HG02884 (cell line): ENCODE measurements around the gene GPD2.
"Not testable (repeated sequence)": the region's sequence is repeated elsewhere in the genome, so short reads cannot be mapped to it uniquely, and the experiment has no call there.

Experiments
- ATAC-seq: cut with Tn5 transposase; IDR thresholded peaks from one replicate; pipeline ENCODE4 v1.9.1; 2021; ENCODE audit warnings: mild to moderate bottlenecking, moderate library complexity; ENCODE audit not compliant: unreplicated experiment

Gene GPD2

DNA sequence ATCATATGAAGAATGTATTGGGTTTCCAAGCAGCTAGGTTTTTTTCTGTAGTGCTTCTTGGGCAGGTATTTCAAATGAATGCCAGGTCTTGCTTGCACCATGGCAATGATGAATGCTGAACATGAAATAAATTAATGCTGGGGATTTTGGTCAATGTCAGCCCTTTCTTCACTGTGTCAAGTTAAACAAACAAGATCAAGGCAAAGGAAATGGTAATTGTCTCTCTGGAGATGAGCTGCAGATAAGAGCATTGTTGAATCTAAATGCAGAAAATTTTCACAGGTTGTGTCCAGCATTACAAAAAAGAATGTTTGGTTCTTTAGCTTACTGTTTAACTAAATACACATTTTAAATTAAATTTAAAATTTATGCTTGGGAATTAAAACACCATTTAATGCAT is 144.3 kb downstream of the GPD2 start:
- ATAC-seq: no peak

GRCh38 chr2:156581280-156581679 is 145.1 kb downstream of the GPD2 start:
- ATAC-seq: no peak

GRCh38 chr2:156585457-156585856 is 149.3 kb downstream of the GPD2 start:
- no peak for ATAC-seq

GRCh38 chr2:156586621-156587020 is 150.4 kb downstream of the GPD2 start:
- ATAC-seq: no peak

GRCh38 chr2:156589381-156590079 is 153.4 kb downstream of the GPD2 start:
- peak; percentile 53 for ATAC-seq

- ATAC-seq: no peak
Observed at GRCh38 chr2:156590085-156590739, 154.0 kb downstream of the GPD2 start.

DNA sequence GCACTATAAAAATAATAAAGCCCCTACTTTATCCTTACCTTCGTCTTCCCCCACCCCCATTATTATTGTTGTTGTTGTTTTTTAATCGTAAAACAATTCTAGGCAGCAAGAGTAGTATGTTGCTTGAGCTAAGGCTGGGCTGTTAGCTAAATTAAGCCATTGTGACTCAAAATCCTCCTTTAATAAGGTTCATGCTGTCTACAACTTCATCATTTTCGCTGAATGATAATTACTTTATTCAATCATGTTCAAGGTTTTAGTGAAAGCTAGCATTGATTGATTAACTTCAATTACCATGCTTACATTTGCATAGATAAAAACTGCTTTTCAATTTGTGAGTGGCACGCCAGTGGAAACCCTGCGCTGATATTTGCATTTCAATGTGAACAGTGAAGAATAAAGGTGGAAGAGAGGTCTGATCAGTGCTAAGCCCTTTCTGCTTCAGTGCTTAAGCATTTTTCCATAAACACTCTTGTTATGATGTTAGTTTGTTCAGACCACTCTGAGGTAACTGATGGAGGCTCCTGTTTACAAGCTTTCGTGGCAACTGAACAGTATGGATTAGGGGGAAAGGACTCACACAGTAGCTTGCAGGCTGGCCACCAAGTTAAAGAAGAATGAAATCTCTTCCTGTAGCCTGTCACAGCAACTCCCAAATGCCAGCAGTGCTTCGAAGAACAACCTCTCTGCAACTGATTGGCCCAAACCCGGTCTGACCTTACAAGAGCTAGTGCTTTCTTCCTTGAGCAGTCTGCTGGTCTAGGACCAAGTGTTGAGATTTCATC is 156.8 kb downstream of the GPD2 start:
- ATAC-seq: no peak

DNA sequence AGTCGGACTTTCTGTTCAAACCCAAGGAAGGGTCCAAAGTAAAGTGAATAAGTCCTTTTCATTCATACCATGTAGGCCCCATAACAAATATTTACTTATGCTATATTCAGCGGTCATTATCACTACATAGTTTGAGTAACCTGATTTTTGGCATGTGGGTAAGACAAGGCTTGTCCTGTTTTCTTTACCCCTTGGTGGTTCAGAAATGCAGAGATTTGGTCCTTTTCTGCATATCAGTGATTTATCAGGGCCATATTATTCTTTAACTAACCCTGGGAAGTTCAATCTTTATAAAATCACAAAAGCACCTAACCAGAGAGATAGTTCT is 157.4 kb downstream of the GPD2 start:
- ATAC-seq: no peak

DNA sequence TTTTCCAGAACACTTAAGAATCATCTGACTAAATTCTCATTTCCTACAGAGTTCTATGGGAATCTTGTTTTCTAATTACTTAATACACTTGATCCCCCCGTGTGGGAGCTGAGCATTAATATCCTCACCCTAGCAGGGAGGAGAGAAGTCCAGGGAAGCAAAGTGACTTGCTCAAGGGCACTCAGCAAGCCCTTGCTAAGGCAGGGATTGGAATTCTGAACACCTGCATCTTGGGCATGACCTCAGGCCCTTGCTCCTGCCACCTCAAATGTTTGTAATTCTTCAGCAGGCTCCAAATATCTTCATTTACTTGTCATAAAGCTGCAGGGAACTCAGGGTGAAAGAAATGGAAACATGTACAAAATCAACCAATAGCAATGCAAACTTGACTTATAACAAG is 162.4 kb downstream of the GPD2 start:
- ATAC-seq: no peak

GRCh38 chr2:156600196-156600595 is 164.0 kb downstream of the GPD2 start:
- ATAC-seq: no peak

DNA sequence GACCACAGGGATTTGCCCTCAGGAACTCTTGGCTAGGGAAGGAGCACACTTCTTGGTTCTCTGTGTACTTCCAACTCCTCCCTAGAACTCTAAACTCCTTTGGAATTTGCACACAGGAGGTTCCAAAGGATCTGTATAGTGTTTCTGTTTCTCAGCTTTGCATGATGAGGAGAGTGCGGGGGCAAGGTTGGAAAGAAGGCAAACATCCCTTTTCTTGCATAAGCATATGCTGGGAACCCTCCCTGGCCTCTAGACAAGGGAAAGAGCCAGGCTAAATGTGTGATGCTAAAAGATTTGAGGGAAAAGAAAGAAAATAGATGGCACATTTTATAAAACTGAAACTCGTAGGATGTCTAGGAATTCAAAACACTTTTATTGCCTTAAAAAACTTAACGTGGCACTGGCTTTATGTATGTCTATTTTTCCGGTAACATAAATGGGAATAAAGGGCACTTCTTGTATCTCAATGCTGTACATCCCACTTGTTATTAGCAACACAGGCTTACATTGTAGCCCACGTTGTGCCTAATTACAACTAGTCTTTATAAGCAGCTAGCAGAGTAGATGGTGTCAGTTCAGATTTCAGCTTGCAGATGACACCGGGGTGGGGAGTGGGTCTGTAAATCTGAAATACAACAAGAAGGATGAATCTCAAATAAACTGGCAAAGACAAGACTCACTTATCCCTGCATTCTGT is 165.8 kb downstream of the GPD2 start:
- ATAC-seq: no peak

- ATAC-seq: no peak
Observed at GRCh38 chr2:156602552-156602933, 166.4 kb downstream of the GPD2 start.

GRCh38 chr2:156615836-156616322 is 179.7 kb downstream of the GPD2 start:
- no peak for ATAC-seq

- ATAC-seq: not testable (repeated sequence)
Observed at GRCh38 chr2:156618071-156618470, 181.9 kb downstream of the GPD2 start.

GRCh38 chr2:156619021-156619539 is 182.9 kb downstream of the GPD2 start:
- no peak for ATAC-seq

- ATAC-seq: no peak
Observed at GRCh38 chr2:156622491-156622890, 186.3 kb downstream of the GPD2 start.

DNA sequence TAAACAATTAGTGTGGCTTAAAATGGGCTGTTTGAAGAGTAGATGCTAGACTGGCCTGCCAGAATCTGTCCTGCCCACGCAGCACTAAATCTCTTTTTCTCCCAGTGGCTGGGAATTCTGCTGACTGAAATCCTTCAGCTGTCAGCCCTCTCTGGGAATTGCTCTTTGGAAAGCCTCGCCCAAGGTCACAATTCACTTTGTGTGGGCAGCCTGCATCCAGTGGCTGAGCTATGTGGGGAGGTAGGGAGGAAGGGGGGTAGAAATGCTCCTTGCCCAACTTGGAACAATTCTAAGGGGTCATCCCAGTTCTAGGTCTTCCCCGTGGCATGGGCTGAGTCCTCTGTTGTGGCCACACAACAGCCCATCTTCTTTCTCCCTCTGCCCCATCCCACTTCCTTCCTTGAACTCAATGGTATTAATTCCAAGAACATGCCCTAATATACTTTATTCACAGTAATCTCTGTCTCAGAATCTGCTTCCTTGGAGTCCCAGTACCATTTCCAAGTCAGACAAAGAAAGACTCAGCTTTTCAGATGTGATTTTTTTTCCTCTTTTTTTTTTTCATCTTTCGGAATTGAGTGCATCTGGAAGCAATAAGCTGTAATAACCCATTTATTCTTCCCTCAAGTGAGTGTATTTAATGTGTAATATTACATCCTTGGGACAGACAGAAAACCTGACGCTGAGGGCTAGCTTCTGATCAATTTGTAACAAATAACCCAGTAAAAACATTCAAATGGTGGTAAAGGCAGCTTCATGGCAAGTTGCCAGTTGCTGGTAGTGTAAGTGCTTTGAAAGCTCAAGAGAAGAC is 189.4 kb downstream of the GPD2 start:
- no peak for ATAC-seq

DNA sequence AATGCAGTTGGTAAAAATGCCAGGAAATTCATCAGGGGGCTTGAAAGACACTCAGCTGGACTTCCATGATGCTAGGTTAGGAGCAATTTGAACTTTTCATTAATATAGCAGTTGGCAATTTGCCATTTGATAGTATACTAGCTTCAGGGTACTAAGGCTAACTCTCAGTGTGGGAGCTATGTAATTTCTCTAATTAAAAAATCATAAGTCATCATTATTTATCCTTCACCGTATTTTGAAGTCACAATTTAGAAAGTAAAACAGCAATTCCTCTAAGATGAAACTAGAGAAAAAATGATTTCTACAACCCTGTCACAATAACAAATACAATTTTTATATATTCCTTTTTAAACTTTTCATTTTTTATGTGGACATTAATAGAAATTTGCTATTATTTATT is 190.8 kb downstream of the GPD2 start:
- no peak for ATAC-seq

DNA sequence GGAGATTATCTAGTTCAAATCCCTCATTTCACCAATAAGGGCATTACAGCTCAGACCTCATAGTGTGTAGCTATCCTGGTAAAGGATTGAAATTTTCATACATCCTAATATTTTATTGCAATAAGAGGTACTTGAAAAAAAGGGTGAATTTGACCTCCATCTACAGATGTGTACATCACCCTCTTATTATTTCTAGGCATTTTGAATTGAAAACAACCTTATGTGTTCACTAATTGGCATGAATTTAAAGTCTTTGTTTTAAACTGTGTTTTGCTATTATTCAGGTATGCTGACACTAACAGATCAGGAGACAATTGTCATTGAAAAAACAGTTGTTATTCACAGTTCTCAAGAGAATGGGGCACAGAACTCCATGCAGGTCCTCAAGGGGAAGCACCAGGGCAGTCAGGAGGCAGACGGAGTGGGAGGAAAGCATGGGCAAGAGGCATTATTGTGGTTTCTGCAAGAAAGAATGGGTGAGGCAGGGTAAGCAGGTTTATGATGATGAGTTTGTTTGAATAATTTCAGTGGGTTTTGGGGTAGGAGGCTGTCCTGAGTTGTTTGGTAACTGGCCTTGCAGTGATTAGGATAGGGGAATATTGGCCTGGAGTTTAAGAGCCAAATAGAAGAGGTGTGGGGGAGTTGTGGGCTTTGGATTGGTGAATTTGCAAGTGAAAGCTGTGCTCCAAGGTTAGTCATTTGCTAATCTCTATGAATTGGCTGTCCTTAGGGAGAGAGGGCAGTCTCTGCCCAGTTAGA is 194.6 kb downstream of the GPD2 start:
- no peak for ATAC-seq

DNA sequence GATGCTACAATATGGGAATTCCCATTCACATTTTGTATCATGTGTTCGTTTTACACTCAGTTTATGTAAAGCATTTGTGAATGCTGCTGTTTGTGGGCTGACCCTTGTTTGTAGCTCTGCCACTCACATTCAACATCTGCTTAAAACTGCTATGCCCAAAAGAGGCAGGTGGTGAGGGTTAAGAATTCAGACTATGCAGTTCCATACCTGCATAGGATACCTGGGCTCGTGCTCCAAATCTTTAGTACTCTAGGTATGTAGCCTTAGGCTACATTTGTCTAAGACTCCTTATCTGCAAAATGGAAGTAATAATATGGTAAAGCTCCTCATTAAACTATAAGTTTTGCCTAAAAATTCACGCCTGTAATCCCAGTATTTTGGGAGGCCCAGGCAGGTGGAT is 199.5 kb downstream of the GPD2 start:
- ATAC-seq: no peak
